Measurements from ENCODE around the gene GALNT17. TPM values are rescaled to one million over a fixed set of nuclear protein-coding genes. Genes with fewer than 3 reads are reported as not detected.

Gene GALNT17
- total and polyA plus RNA-seq, 11 donors, result 16.9 to 116 (median 73.1) TPM

DNA sequence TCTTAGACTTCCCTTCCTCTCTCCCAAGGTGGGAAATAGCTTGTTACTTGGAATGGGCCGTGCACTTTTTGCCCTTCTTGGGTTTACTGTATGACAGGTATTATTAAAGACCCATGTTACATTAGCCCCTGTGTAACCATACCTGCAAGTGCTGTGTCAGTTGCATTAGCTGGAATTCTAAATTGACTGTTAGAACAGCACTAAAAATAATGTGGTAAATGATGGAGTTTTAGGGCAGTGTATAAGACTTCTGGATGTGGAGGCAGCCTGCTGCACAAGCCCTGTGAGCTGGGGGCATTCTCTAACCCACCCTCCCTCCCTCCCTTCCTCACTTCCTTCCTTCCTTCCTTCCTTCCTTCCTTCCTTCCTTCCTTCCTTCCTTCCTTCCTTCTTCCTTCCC is 52.7 kb downstream of the GALNT17 start:
- H3K4me3 ChIP-seq, result no peak overlapping the region
- intact Hi-C loops (cut with DNase I), result no loop called here
- TF ChIP-seq, protein P1, sequence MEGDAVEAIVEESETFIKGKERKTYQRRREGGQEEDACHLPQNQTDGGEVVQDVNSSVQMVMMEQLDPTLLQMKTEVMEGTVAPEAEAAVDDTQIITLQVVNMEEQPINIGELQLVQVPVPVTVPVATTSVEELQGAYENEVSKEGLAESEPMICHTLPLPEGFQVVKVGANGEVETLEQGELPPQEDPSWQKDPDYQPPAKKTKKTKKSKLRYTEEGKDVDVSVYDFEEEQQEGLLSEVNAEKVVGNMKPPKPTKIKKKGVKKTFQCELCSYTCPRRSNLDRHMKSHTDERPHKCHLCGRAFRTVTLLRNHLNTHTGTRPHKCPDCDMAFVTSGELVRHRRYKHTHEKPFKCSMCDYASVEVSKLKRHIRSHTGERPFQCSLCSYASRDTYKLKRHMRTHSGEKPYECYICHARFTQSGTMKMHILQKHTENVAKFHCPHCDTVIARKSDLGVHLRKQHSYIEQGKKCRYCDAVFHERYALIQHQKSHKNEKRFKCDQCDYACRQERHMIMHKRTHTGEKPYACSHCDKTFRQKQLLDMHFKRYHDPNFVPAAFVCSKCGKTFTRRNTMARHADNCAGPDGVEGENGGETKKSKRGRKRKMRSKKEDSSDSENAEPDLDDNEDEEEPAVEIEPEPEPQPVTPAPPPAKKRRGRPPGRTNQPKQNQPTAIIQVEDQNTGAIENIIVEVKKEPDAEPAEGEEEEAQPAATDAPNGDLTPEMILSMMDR (IDR thresholded peaks at IDR 0.05), result no peak
- TF ChIP-seq POLR2A (IDR thresholded peaks at IDR 0.05), result no peak
- peaks cover 0 to 7% (median 0%) of the 10 kb centered on the region in 12 donors for H3K9me3 ChIP-seq
- DNase-seq (no peak), ATAC-seq (no peak)
- no peaks in the 10 kb centered on the region for H3K36me3 ChIP-seq
- H3K4me1 ChIP-seq, result peaks cover 0 to 6% (median 0%) of the 10 kb centered on the region in 12 donors
- no peak overlapping the region for H3K27ac ChIP-seq
- no peaks in the 10 kb centered on the region for H3K27me3 ChIP-seq
- WGBS, 4 donors, result 76 to 92% (median 83%) methylated on average over 1 of the region's 1 CpG

DNA sequence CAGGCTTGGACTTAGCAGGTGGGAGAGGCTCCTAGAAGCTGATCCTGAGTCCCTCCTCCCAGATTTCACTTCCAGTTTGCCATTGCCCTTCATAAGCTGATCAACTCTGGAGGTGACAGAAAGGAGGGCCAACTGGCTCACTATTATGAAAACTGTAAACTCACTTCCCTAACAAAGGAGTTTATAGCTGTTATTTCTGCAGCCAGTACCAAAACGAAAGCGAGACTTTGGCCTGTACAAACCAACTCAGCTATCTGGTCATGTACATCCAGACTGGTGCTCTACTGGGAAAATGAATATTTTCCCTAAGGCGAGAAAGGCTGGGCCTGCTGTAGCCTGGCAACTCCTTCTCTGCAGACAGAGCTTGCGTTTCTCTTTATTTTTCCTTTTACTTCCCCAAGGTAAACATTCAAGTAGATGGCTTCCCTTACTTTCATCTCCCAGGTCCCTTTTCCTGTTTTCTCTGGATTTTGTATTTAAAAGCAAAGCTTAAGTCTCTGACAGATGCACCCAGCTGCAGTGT is 54.7 kb downstream of the GALNT17 start:
- no peak for TF ChIP-seq POLR2A (IDR thresholded peaks at IDR 0.05)
- TF ChIP-seq, protein P1 (IDR thresholded peaks at IDR 0.05), result no peak

DNA sequence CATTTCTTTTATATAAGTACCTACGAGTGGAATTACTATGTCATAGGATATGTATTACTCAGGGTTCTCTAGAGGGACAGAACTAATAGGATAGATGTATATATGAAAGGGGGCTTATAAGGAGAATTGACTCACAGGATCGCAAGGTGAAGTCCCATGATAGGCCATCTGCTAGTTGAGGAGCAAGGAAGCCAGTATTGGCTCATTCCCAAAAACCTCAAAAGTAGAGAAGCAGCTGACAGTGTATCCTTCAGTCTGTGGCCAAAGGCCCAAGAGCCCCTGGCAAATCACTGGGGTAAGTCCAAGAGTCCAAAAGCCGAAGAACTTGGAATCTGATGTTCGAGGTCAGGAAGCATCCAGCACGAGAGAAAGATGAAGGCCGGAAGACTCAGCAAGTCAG is 59.8 kb downstream of the GALNT17 start:
- DNase-seq (no peak), ATAC-seq (no peak)
- Histone ChIP-seq H3K27ac (no peak overlapping the region), H3K36me3 (no peaks in the 10 kb centered on the region), H3K27me3 (no peaks in the 10 kb centered on the region), H3K9me3 (peaks cover 0 to 24% (median 0%) of the 10 kb centered on the region in 12 donors), H3K4me1 (peaks cover 0 to under 1% (median 0%) of the 10 kb centered on the region in 12 donors), H3K4me3 (no peak overlapping the region)
- 82 to 88% (median 84%) methylated on average over 6 of the region's 6 CpGs for WGBS, 4 donors
- TF ChIP-seq, protein P1 (IDR thresholded peaks at IDR 0.05), result no peak
- intact Hi-C loops (cut with DNase I), result no loop called here

More for the DNA sequence above, 54.7 kb downstream of the GALNT17 start:
- 72 to 88% (median 75%) methylated on average over 4 of the region's 4 CpGs for WGBS, 4 donors
- no peak for ATAC-seq
- intact Hi-C loops (cut with DNase I), result no loop called here
- Histone ChIP-seq H3K36me3 (no peaks in the 10 kb centered on the region), H3K9me3 (peaks cover 0 to 24% (median 0%) of the 10 kb centered on the region in 12 donors), H3K4me1 (peaks cover 0 to 6% (median 0%) of the 10 kb centered on the region in 12 donors), H3K27me3 (no peaks in the 10 kb centered on the region), H3K27ac (no peak overlapping the region), H3K4me3 (no peak overlapping the region)
- DNase-seq, result no peak

DNA sequence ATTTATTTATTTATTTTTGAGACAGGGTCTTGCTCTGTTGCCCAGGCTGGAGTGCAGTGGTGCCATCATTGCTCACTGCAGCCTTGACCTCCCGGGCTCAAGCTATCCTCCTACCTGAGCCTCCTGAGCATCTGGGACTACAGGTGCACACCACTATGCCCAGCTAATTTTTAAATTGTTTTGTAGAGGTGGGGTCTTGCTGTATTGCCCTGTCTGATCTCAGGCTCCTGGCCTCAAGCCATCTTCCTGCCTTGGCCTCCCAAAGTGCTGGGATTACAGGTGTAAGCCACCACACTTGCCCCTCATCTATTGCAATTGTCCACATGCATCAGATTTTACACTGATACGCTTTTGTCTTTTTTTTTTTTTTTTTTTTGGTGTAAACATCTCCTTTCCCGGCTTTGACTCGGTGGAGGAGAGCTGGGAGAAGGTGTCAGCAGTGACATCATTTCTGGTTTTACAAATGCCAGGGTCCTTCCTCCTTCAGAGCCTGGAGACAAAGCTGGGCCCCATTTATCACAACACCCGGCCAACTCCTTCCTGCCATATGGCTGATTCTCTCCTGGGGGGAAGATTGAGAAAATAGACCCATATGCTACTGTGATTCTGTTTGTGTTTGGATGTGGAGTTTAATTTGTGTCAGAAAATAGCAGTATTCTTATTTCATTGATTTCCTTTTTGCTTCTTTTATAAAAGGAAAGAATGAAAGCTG is 61.3 kb downstream of the GALNT17 start:
- Histone ChIP-seq H3K4me3 (no peak overlapping the region), H3K36me3 (no peaks in the 10 kb centered on the region), H3K27ac (no peak overlapping the region), H3K4me1 (peaks cover 0 to 1% (median 0%) of the 10 kb centered on the region in 12 donors), H3K27me3 (no peaks in the 10 kb centered on the region), H3K9me3 (peaks cover 0 to 24% (median 0%) of the 10 kb centered on the region in 12 donors)
- no peak for TF ChIP-seq POLR2A (IDR thresholded peaks at IDR 0.05)
- TF ChIP-seq, protein P1 (IDR thresholded peaks at IDR 0.05), result no peak
- DNase-seq (no peak), ATAC-seq (no peak)
- intact Hi-C loops (cut with DNase I), result no loop called here
- 55 to 65% (median 60%) methylated on average over 5 of the region's 5 CpGs for WGBS, 4 donors

Data from heart left ventricle (tissue), 16 donors.